Glutamatergic neuron (in vitro differentiated cells): ENCODE data around the gene FBXW12. TPM values are rescaled to one million over a fixed set of nuclear protein-coding genes. Genes with fewer than 3 reads are reported as not detected.

ENCODE experiments used
- DNase-seq: peaks from one replicate; pipeline ENCODE4 v3.0.0; 2022
- H3K27ac Mint-ChIP-seq: one replicate; pipeline ENCODE4 v1.8.0; 2020; ENCODE audit warnings: mild to moderate bottlenecking, mixed read lengths, inconsistent platforms; ENCODE audit not compliant: unreplicated experiment
- H3K27me3 Mint-ChIP-seq: one replicate; pipeline ENCODE4 v1.8.0; 2020; ENCODE audit warnings: mild to moderate bottlenecking, moderate library complexity, mixed read lengths, inconsistent platforms; ENCODE audit not compliant: unreplicated experiment
- H3K36me3 Mint-ChIP-seq: one replicate; pipeline ENCODE4 v1.8.0; 2020; ENCODE audit warnings: mild to moderate bottlenecking, mixed read lengths, inconsistent platforms; ENCODE audit not compliant: unreplicated experiment
- H3K4me1 Mint-ChIP-seq: one replicate; pipeline ENCODE4 v1.8.0; 2020; ENCODE audit warnings: mild to moderate bottlenecking, low read depth, mixed read lengths, inconsistent platforms; ENCODE audit not compliant: unreplicated experiment
- H3K4me3 Mint-ChIP-seq: one replicate; pipeline ENCODE4 v1.8.0; 2020; ENCODE audit warnings: mild to moderate bottlenecking, mixed read lengths, inconsistent platforms; ENCODE audit not compliant: unreplicated experiment
- H3K9me3 Mint-ChIP-seq: one replicate; pipeline ENCODE4 v1.8.0; 2020; ENCODE audit warnings: mild to moderate bottlenecking, moderate library complexity, mixed read lengths, inconsistent platforms; ENCODE audit not compliant: unreplicated experiment
- total RNA-seq: library from RNA; stranded (reverse); fragmentation: NEBNext Ultra II Directional; extraction: Animal tissue kit (Norgen Biotek cat#: 25700); gene quantifications from one replicate; pipeline ENCODE4 v1.2.1, GENCODE V29; 2021; ENCODE audit not compliant: unreplicated experiment
- TF ChIP-seq, protein P1 (sequence below): fragments of 200-600 bp; sonication (generic); IDR thresholded peaks from one replicate; pipeline ENCODE4 v1.5.0; 2021; ENCODE audit not compliant: partially characterized antibody, unreplicated experiment

The FBXW12 gene
- total RNA-seq, 1 donor from 2014 or later: 0.66 TPM

- Mint-ChIP-seq H3K4me1 (peaks cover 3% of the 10 kb centered on the region), H3K36me3 (no peaks in the 10 kb centered on the region), H3K4me3 (no peak overlapping the region), H3K27ac (no peak overlapping the region), H3K27me3 (peaks cover 4% of the 10 kb centered on the region), H3K9me3 (no peaks in the 10 kb centered on the region)
- no peak for DNase-seq
- TF ChIP-seq, protein P1, sequence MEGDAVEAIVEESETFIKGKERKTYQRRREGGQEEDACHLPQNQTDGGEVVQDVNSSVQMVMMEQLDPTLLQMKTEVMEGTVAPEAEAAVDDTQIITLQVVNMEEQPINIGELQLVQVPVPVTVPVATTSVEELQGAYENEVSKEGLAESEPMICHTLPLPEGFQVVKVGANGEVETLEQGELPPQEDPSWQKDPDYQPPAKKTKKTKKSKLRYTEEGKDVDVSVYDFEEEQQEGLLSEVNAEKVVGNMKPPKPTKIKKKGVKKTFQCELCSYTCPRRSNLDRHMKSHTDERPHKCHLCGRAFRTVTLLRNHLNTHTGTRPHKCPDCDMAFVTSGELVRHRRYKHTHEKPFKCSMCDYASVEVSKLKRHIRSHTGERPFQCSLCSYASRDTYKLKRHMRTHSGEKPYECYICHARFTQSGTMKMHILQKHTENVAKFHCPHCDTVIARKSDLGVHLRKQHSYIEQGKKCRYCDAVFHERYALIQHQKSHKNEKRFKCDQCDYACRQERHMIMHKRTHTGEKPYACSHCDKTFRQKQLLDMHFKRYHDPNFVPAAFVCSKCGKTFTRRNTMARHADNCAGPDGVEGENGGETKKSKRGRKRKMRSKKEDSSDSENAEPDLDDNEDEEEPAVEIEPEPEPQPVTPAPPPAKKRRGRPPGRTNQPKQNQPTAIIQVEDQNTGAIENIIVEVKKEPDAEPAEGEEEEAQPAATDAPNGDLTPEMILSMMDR: no peak
These were observed 47.1 kb downstream of the FBXW12 start for GRCh38 chr3:48419149-48419548.

- Mint-ChIP-seq H3K36me3 (no peaks in the 10 kb centered on the region), H3K27ac (no peak overlapping the region), H3K27me3 (peaks cover 2% of the 10 kb centered on the region), H3K4me3 (no peak overlapping the region), H3K9me3 (no peaks in the 10 kb centered on the region), H3K4me1 (peaks cover 3% of the 10 kb centered on the region)
- DNase-seq: no peak
- TF ChIP-seq, protein P1: no peak
These were observed 47.6 kb downstream of the FBXW12 start for GRCh38 chr3:48419597-48419996.

DNA sequence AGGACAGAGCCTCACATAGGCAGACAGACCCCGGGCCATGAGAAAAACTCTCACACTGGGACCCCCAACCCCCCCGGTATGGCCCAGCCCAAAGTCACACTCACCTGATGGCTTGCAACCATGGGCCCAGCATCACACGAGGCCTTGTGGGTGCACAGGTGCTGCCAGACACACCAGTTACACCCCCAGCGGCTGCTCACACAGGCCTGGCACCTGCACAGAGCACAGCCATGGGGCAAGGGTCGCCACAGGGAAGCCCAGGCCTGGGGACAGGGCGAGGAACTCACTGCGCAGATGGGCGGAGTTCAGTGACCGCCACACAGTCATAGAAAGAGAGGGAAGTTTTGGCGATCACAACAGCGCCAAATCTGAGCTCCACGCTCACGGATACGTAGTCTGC lies 48.5 kb downstream of the FBXW12 start:
- no peak overlapping the region for H3K4me3 Mint-ChIP-seq
- no peak for DNase-seq

GRCh38 chr3:48422272-48422671 lies 50.3 kb downstream of the FBXW12 start:
- TF ChIP-seq, protein P1: no peak
- Mint-ChIP-seq H3K4me1 (peaks cover 12% of the 10 kb centered on the region), H3K27me3 (peaks cover 2% of the 10 kb centered on the region), H3K9me3 (peaks cover 3% of the 10 kb centered on the region), H3K27ac (no peak overlapping the region), H3K36me3 (no peaks in the 10 kb centered on the region), H3K4me3 (no peak overlapping the region)
- DNase-seq: no peak

More for the DNA sequence above, 48.5 kb downstream of the FBXW12 start:
- TF ChIP-seq, protein P1: no peak
- Mint-ChIP-seq H3K4me1 (peaks cover 4% of the 10 kb centered on the region), H3K9me3 (no peaks in the 10 kb centered on the region), H3K27ac (no peak overlapping the region), H3K27me3 (peaks cover 2% of the 10 kb centered on the region), H3K36me3 (no peaks in the 10 kb centered on the region)

- Mint-ChIP-seq H3K9me3 (peaks cover 3% of the 10 kb centered on the region), H3K4me3 (peak overlapping the region; percentile 46), H3K36me3 (no peaks in the 10 kb centered on the region), H3K27me3 (peaks cover 5% of the 10 kb centered on the region), H3K4me1 (peaks cover 16% of the 10 kb centered on the region), H3K27ac (peak overlapping the region; percentile 36)
- no peak for DNase-seq
- TF ChIP-seq, protein P1: no peak
These were observed 50.7 kb downstream of the FBXW12 start for GRCh38 chr3:48422681-48423080.
